EL (cell line): ENCODE measurements around the gene SMARCAL1.
"Not testable (repeated sequence)": the region's sequence is repeated elsewhere in the genome, so short reads cannot be mapped to it uniquely, and the experiment has no call there.

Experiments
- DNase-seq: peaks from one replicate; pipeline ENCODE4 v3.0.0-alpha.2; 2016

The SMARCAL1 gene

GRCh38 chr2:216503159-216503629 lies 90.9 kb downstream of the SMARCAL1 start:
- no peak for DNase-seq

GRCh38 chr2:216503697-216504375 lies 91.6 kb downstream of the SMARCAL1 start:
- no peak for DNase-seq

DNA sequence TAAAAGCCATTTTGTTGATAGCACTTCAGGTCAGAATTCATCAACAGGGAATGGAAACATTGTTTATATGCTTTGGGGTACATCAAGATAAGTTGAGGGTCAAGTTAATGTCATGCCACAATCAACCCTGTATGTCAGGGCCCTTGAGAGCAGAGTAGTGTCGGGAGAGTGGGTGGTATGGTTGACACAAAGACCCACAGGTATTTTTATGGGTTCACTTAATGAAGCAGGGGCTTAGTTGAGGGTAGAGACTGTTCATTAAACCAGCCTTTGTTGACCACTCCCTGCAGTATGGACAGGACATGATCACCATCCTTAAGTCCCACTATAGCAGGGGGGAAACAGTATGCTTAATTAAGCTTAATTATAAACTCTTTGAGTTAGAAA lies 92.1 kb downstream of the SMARCAL1 start:
- no peak for DNase-seq

- no peak for DNase-seq
These were observed 93.1 kb downstream of the SMARCAL1 start for GRCh38 chr2:216505133-216506106.

- no peak for DNase-seq
These were observed 95.2 kb downstream of the SMARCAL1 start for GRCh38 chr2:216507220-216508160.

DNA sequence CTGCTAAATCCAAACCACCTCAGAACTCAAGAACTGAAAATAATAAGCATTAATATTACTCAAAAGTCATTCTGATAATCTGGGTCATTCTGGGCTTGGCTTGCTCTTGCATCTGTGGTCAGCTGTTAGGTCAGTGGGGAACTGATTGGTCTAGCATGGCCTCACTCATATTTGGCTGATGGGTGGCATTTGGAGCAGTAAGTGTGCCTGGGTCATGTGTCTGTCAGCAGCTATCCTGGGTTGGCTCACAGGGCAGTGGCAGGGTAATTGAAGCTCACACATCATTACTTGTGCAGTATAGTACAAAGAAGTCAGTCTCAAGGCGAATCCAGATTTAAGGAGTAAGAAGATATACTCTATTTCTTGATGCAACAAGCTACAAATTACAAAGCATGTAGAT lies 95.9 kb downstream of the SMARCAL1 start:
- DNase-seq = no peak

- DNase-seq = peak; percentile 47
These were observed 104.6 kb downstream of the SMARCAL1 start for GRCh38 chr2:216516730-216517350.

DNA sequence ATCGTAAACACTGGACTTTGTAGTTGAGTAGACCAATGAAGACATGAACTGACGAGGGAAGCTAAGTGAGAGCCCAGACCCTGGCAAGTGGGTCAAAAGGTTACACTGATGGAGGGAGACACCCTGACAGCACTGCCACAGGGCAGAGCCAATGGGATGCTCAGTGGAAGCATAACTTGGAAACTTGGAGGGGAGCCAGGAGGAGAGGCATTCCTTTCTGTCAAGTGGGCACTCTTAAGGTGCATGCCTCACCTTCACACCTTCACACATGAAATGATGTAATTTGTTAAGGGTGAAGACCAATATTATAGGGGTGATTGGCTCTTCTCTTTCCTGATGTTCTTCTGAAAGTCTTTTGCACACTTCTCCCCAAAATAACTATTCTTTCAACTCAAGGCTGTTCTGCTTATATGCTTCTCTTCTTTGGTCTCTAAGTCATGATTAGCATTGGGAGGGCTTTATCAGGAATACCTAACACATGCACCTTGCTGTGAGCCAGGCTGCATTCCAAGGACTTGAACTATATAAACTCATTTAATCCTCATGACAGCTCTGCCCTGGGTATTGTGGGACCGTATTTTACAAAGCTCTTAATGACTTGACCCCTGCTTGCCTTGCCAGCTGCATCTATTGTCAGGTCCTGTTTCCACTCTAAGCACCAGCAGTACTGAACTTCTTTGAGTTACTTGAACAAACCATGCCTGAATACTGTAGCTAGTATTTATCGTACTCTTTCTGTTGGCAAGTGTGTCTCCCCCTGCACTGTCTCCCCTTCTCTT lies 105.4 kb downstream of the SMARCAL1 start:
- DNase-seq = no peak

GRCh38 chr2:216518566-216519119 lies 106.4 kb downstream of the SMARCAL1 start:
- DNase-seq = not testable (repeated sequence)

GRCh38 chr2:216519154-216519762 lies 107.0 kb downstream of the SMARCAL1 start:
- peak; percentile 78 for DNase-seq

GRCh38 chr2:216520112-216520511 lies 107.8 kb downstream of the SMARCAL1 start:
- DNase-seq = peak; percentile 59

GRCh38 chr2:216522892-216523502 lies 110.7 kb downstream of the SMARCAL1 start:
- no peak for DNase-seq

GRCh38 chr2:216525972-216526371 lies 113.7 kb downstream of the SMARCAL1 start:
- no peak for DNase-seq

DNA sequence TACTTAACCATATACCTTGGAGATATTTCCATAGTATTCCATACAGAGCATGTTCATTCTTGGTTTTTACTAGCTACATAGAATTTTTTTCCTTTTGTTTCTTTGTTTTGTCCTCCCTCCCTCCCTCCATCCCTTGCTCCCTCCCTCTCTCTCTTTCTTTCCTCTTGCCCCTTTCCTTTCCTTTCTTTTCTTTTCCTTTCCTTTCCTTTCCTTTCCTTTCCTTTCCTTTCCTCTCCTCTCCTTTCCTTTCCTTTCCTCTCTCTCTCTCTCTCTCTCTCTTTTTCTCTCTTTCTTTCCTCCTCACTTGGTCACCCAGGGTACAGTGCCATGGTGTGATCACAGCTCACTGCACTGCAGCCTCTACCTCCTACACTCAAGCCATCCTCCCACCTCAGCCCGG lies 114.7 kb downstream of the SMARCAL1 start:
- no peak for DNase-seq

GRCh38 chr2:216527600-216527999 lies 115.3 kb downstream of the SMARCAL1 start:
- DNase-seq = no peak

DNA sequence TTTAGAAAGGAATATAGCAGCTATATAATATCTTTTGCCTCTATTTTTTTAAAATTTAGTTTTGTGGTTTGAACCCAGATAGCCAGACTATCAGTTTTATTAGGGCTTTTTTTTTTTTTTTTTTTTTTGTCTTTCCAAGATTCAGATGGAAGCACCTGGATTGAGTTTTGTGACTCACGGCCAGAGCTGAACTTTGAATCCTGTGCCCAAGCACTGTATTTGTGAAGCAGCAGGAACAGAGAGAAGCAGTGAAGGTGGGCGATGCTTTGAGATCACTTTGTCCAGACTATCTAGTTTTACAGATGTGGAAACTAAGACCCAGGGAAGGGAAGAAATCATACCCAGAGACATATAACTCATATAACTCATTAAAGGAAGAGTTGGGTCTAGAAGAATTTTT lies 120.3 kb downstream of the SMARCAL1 start:
- no peak for DNase-seq
